ENCODE data around the gene RAB20. TPM values are rescaled to one million over a fixed set of nuclear protein-coding genes. Genes with fewer than 3 reads are reported as not detected.

Gene RAB20
- total and polyA plus RNA-seq, 2 experiments from 2014 or later = 28.3 to 37.4 TPM

DNA sequence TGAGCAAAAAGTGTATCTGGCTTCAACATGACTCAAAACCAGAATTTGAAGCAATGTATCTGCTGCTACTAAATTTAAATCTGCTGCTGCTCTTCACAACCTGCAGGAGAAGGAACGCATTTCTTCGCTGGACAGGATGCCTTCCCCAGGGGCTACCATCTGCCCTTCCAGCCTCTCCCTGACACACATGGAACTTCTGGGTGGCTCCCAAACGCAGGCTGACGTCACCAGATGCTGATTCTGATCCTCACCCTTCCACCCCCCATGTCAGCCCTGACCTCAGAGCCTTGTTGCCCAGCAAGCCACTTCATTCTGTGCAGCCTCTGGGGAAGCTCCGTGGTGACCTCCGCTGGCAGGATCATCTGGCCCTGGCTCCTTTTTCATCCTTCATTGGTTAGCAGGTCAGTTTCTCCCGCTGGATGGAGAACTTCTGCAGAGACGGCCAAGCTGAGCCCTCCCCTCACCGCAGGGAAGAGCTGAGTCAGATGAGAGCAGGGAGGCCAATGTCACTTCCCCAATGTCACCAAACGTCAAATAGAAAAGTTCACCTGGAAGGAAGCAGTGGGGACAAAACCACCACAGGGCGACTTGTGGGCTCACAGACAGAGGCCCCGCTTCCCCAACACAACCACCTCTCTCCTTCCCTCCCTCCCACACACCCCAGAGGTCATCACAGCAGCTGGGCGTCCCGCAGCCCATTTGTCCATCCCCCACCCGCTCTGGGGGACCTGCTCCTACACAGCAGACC is 14.0 kb upstream of the RAB20 start:
- WGBS (ENCODE audit: low lambda C conversion rate, missing lambda C conversion rate) = 55% methylated on average over 13 of the region's 15 CpGs
- H3K9me3 ChIP-seq (ENCODE audit: low read depth) = no peaks in the 10 kb centered on the region
- H3K27me3 ChIP-seq = no peaks in the 10 kb centered on the region
- DNase-seq (ENCODE audit: low spot score) = no peak
- H3K79me2 ChIP-seq = no peaks in the 10 kb centered on the region
- H3K27ac ChIP-seq = no peak overlapping the region
- no peak overlapping the region for H3K4me3 ChIP-seq
- no peak for TF ChIP-seq EZH2 (IDR thresholded peaks at IDR 0.05; ENCODE audit: borderline replicate concordance)
- TF ChIP-seq, protein P1, sequence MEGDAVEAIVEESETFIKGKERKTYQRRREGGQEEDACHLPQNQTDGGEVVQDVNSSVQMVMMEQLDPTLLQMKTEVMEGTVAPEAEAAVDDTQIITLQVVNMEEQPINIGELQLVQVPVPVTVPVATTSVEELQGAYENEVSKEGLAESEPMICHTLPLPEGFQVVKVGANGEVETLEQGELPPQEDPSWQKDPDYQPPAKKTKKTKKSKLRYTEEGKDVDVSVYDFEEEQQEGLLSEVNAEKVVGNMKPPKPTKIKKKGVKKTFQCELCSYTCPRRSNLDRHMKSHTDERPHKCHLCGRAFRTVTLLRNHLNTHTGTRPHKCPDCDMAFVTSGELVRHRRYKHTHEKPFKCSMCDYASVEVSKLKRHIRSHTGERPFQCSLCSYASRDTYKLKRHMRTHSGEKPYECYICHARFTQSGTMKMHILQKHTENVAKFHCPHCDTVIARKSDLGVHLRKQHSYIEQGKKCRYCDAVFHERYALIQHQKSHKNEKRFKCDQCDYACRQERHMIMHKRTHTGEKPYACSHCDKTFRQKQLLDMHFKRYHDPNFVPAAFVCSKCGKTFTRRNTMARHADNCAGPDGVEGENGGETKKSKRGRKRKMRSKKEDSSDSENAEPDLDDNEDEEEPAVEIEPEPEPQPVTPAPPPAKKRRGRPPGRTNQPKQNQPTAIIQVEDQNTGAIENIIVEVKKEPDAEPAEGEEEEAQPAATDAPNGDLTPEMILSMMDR (IDR thresholded peaks at IDR 0.05; ENCODE audit: poor library complexity) = no peak
- TF ChIP-seq EZH2phosphoT487 (IDR thresholded peaks at IDR 0.05; ENCODE audit: low read depth, severe bottlenecking, unreplicated experiment) = no peak
- H4K20me1 ChIP-seq (ENCODE audit: insufficient read depth, poor library complexity, severe bottlenecking) = no peaks in the 10 kb centered on the region
- H3K36me3 ChIP-seq (replicated peaks; ENCODE audit: insufficient read depth, low read depth) = no peaks in the 10 kb centered on the region
- no peak overlapping the region for H2AFZ ChIP-seq
- no peaks in the 10 kb centered on the region for H3K4me1 ChIP-seq (ENCODE audit: insufficient read depth)
- no peaks in the 10 kb centered on the region for H3K9me2 ChIP-seq (replicated peaks; ENCODE audit: insufficient read depth)
- no peak overlapping the region for H3K4me2 ChIP-seq

DNA sequence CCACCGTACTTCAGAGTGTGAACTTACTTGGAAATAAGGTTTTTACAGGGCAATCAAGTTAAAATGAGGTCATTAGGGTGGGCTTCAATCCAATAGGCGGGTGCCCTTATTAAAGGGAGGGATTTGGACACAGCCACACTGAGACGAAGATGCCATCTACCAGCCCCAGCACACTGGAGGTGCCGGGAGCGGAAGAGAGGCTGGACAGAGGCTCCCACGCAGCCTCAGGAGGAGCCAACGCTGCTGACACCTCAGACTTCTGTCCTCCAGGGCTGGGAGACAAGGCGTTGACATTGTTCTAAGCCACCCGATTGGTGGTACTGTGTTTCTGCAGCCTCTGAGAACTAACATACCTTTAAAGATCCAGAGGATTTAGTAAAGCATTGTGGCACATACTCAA is 12.6 kb upstream of the RAB20 start:
- 66% methylated on average over 9 of the region's 9 CpGs for WGBS (ENCODE audit: low lambda C conversion rate, missing lambda C conversion rate)
- H3K9me2 ChIP-seq (replicated peaks; ENCODE audit: insufficient read depth) = no peaks in the 10 kb centered on the region
- H3K4me1 ChIP-seq (ENCODE audit: insufficient read depth) = no peaks in the 10 kb centered on the region
- no peak overlapping the region for H3K4me3 ChIP-seq
- H3K9me3 ChIP-seq (ENCODE audit: low read depth) = no peaks in the 10 kb centered on the region
- no peaks in the 10 kb centered on the region for H3K79me2 ChIP-seq
- DNase-seq (ENCODE audit: low spot score) = no peak
- H3K27me3 ChIP-seq = no peaks in the 10 kb centered on the region
- no peak overlapping the region for H3K27ac ChIP-seq
- H3K4me2 ChIP-seq = no peak overlapping the region
- H4K20me1 ChIP-seq (ENCODE audit: insufficient read depth, poor library complexity, severe bottlenecking) = no peaks in the 10 kb centered on the region
- H2AFZ ChIP-seq = no peak overlapping the region
- TF ChIP-seq, protein P1 (IDR thresholded peaks at IDR 0.05; ENCODE audit: poor library complexity) = no peak
- TF ChIP-seq EZH2phosphoT487 (IDR thresholded peaks at IDR 0.05; ENCODE audit: low read depth, severe bottlenecking, unreplicated experiment) = no peak
- TF ChIP-seq EZH2 (IDR thresholded peaks at IDR 0.05; ENCODE audit: borderline replicate concordance) = no peak
- no peaks in the 10 kb centered on the region for H3K36me3 ChIP-seq (replicated peaks; ENCODE audit: insufficient read depth, low read depth)

DNA sequence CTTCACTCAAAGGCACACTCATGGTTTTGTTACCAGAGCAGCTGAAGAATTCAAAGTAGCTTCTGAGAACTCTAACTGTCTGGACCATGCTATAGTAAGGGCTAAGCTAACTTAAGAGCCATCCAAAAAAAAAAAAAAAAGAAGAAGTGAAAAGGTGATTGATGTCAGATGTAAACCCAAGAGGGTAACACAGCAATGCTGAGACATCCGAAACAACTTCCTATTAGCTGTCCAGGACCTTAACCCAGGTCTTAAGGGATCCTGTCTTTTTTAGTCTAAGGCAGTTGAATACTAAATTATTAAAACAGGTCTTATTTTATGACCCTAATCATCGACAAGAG is 11.2 kb upstream of the RAB20 start:
- no peaks in the 10 kb centered on the region for H3K4me1 ChIP-seq (ENCODE audit: insufficient read depth)
- H3K27me3 ChIP-seq = no peaks in the 10 kb centered on the region
- WGBS (ENCODE audit: low lambda C conversion rate, missing lambda C conversion rate) = 83% methylated on average over 2 of the region's 2 CpGs
- H3K79me2 ChIP-seq = no peaks in the 10 kb centered on the region
- no peak for DNase-seq (ENCODE audit: low spot score)
- H3K4me3 ChIP-seq = no peak overlapping the region
- H3K27ac ChIP-seq = no peak overlapping the region
- H4K20me1 ChIP-seq (ENCODE audit: insufficient read depth, poor library complexity, severe bottlenecking) = no peaks in the 10 kb centered on the region
- TF ChIP-seq EZH2phosphoT487 (IDR thresholded peaks at IDR 0.05; ENCODE audit: low read depth, severe bottlenecking, unreplicated experiment) (no peak), EZH2 (IDR thresholded peaks at IDR 0.05; ENCODE audit: borderline replicate concordance) (no peak)
- TF ChIP-seq, protein P1 (IDR thresholded peaks at IDR 0.05; ENCODE audit: poor library complexity) = no peak
- H3K36me3 ChIP-seq (replicated peaks; ENCODE audit: insufficient read depth, low read depth) = no peaks in the 10 kb centered on the region
- H3K9me3 ChIP-seq (ENCODE audit: low read depth) = no peaks in the 10 kb centered on the region
- no peak overlapping the region for H3K4me2 ChIP-seq
- no peak overlapping the region for H2AFZ ChIP-seq
- H3K9me2 ChIP-seq (replicated peaks; ENCODE audit: insufficient read depth) = no peaks in the 10 kb centered on the region

Data from hepatocyte (in vitro differentiated cells).